KOPT-K1 (cell line): ENCODE measurements around the gene GPR160.
"Not testable (repeated sequence)": the region's sequence is repeated elsewhere in the genome, so short reads cannot be mapped to it uniquely, and the experiment has no call there.

ENCODE experiments used
- H3K27ac ChIP-seq: fragments of 200-600 bp; sonication (generic); 2 replicates; pipeline ENCODE4 v1.5.1; 2016; ENCODE audit warnings: antibody characterized with exemption, mild to moderate bottlenecking, low read depth, low read length; ENCODE audit not compliant: poor library complexity, severe bottlenecking
- H3K36me3 ChIP-seq: fragments of 200-600 bp; sonication (generic); 2 replicates; pipeline ENCODE4 v1.5.1; 2017; ENCODE audit warnings: antibody characterized with exemption, mild to moderate bottlenecking, low read length, moderate library complexity; ENCODE audit not compliant: insufficient read depth
- H3K9me3 ChIP-seq: fragments of 200-600 bp; sonication (generic); 2 replicates; pipeline ENCODE4 v1.5.1; 2017; ENCODE audit warnings: antibody characterized with exemption, low read length, mild to moderate bottlenecking; ENCODE audit not compliant: insufficient read depth, poor library complexity, severe bottlenecking

The GPR160 gene

GRCh38 chr3:170098753-170099152, 61.0 kb downstream of the GPR160 start:
- H3K9me3 ChIP-seq = no peaks in the 10 kb centered on the region
- no peak overlapping the region for H3K27ac ChIP-seq
- H3K36me3 ChIP-seq = peaks cover 100% of the 10 kb centered on the region

GRCh38 chr3:170100944-170101343, 63.1 kb downstream of the GPR160 start:
- no peak overlapping the region for H3K27ac ChIP-seq
- no peaks in the 10 kb centered on the region for H3K9me3 ChIP-seq
- H3K36me3 ChIP-seq = peaks cover 98% of the 10 kb centered on the region

GRCh38 chr3:170102431-170102830, 64.6 kb downstream of the GPR160 start:
- Histone ChIP-seq H3K36me3 (peaks cover 97% of the 10 kb centered on the region), H3K27ac (no peak overlapping the region), H3K9me3 (no peaks in the 10 kb centered on the region)

- H3K9me3 ChIP-seq = no peaks in the 10 kb centered on the region
Measured at GRCh38 chr3:170107941-170108340, 70.1 kb downstream of the GPR160 start.

DNA sequence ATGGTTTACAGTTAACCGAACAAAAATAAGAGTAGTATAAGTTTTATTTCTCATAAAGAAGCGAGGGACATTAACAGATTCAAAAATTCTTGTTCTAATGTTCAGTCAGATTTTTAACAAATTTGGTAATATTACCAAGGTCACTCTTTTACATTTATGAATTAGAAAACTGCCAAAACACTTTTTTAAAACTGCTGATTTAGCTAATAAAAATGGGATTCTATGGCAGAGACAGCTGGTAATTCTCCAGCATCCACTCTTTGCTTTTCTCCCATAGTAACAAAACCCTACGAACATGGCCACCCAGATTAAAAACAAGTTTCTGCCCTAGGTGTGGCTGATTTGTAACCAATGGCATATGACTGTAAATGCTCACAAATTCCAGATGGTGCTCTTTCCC, 71.2 kb downstream of the GPR160 start:
- H3K9me3 ChIP-seq = no peaks in the 10 kb centered on the region
- peaks cover 95% of the 10 kb centered on the region for H3K36me3 ChIP-seq
- H3K27ac ChIP-seq = no peak overlapping the region

More at GRCh38 chr3:170107941-170108340, 70.1 kb downstream of the GPR160 start:
- peaks cover 94% of the 10 kb centered on the region for H3K36me3 ChIP-seq
- no peak overlapping the region for H3K27ac ChIP-seq

DNA sequence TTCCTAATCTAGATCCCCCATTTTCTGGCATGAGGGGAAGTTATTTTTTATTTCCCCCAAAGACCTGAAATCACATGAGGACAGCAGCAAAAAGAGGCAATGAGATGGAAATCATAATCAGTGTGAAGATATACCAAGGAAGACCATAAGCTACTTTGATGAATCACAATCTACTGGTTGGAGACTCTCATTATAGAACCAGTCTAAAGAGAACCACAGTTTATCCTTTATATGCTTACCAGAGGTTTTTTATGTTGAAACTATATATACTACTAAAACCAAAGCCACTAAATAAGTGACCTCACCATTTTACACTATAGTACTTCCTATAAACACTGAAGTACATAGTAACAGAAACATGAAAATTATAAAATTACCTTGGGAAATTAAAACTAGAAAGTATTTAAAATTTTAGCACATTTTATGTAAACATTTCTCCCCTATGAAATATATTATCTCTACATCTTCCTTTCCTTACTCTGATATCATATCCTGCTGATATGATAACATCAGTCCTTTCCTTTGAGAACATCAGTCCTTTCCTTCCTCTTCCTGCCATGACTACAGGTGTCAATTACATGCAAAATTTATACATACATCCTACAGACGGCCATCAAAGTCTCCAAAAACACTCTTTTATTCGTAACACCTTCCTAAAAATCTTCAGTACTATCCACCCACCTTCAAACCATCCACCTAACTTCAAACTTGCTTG, 71.9 kb downstream of the GPR160 start:
- no peaks in the 10 kb centered on the region for H3K9me3 ChIP-seq
- H3K36me3 ChIP-seq = peaks cover 95% of the 10 kb centered on the region
- no peak overlapping the region for H3K27ac ChIP-seq

DNA sequence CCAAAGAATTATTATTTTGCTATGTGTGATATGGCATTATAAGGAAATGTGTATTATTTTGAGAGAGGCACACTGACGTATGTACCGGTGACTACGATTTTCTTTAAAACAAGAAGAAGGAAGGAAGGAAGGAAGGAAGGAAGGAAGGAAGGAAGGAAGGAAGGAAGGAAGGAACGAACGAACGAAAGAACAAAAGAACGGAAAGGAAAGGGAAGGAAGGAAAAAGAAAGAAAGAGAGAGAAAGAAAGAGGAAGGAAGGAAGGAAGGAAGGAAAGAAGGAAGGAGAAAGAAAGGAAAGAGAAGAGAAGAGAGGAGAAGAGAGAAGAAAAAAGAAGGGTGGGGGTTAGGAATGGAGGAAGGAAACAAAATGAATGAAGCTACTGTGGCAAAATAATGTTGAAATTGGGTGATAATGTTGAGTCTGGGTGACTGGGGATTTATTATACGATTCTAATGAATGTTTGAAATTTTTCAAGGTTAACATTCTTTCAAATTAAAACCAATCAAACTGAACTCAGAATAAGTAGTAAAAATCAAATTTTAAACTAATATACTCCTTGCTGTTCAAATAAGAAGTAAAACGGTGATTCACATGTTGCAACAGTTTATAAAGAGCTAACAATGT, 73.5 kb downstream of the GPR160 start:
- Histone ChIP-seq H3K27ac (no peak overlapping the region), H3K36me3 (peaks cover 95% of the 10 kb centered on the region), H3K9me3 (no peaks in the 10 kb centered on the region)

DNA sequence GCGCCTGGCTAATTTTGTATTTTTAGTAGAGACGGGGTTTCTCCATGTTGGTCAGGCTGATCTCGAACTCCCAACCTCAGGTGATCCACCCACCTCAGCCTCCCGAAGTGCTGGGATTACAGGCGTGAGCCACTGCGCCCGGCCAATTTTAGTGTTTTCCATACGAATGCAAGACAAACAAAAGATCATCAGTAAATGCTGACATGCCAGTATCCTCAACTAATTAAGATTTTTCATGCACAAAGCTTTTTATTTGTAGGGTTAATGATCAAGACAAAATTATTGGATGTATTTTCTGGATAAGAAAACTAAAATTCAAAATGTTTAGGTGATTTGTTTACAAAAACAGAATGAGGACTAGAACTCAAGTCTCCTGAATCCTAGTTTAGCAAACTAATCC, 76.4 kb downstream of the GPR160 start:
- not testable (repeated sequence) for H3K9me3 ChIP-seq, H3K27ac ChIP-seq
- H3K36me3 ChIP-seq = peaks cover 95% of the 10 kb centered on the region

- Histone ChIP-seq H3K27ac (no peak overlapping the region), H3K36me3 (peaks cover 96% of the 10 kb centered on the region), H3K9me3 (no peaks in the 10 kb centered on the region)
Measured at GRCh38 chr3:170117134-170117533, 79.3 kb downstream of the GPR160 start.

- Histone ChIP-seq H3K9me3 (peaks cover 14% of the 10 kb centered on the region), H3K36me3 (peaks cover 63% of the 10 kb centered on the region), H3K27ac (peak overlapping the region; percentile 55)
Measured at GRCh38 chr3:170128259-170128976, 90.6 kb downstream of the GPR160 start.

- peak overlapping the region; percentile 55 for H3K27ac ChIP-seq
- peaks cover 63% of the 10 kb centered on the region for H3K36me3 ChIP-seq
Measured at GRCh38 chr3:170128977-170129431, 91.2 kb downstream of the GPR160 start.

GRCh38 chr3:170130532-170130931, 92.7 kb downstream of the GPR160 start:
- peaks cover 67% of the 10 kb centered on the region for H3K36me3 ChIP-seq
- H3K27ac ChIP-seq = no peak overlapping the region

More at GRCh38 chr3:170128977-170129431, 91.2 kb downstream of the GPR160 start:
- H3K9me3 ChIP-seq = peaks cover 20% of the 10 kb centered on the region

GRCh38 chr3:170132335-170132734, 94.5 kb downstream of the GPR160 start:
- H3K9me3 ChIP-seq = peaks cover 31% of the 10 kb centered on the region
- no peak overlapping the region for H3K27ac ChIP-seq
- peaks cover 68% of the 10 kb centered on the region for H3K36me3 ChIP-seq

More at GRCh38 chr3:170130532-170130931, 92.7 kb downstream of the GPR160 start:
- H3K9me3 ChIP-seq = peaks cover 31% of the 10 kb centered on the region
